Naive thymus-derived CD4-positive, alpha-beta T cell (primary cell): ENCODE measurements around the gene AMOTL2. TPM values are rescaled to one million over a fixed set of nuclear protein-coding genes. Genes with fewer than 3 reads are reported as not detected.

Experiments used
- microRNA-seq: library from miRNA; unstranded; fragments of <30 nt; microRNA quantifications from one replicate; pipeline ENCODE4 v1.2.0, GENCODE V29; 2022; ENCODE audit warnings: borderline microRNAs expressed
- polyA plus RNA-seq, 2 donors: library from polyadenylated mRNA; unstranded; fragments of 300-500 nt; fragmentation: Illumina TruSeq; gene quantifications; one replicate each; pipeline ENCODE4 v1.2.3, GENCODE V29; 2021
- total RNA-seq, 6 experiments: library from RNA in 5 of 6; stranded (reverse) in 5 of 6; gene quantifications; 1 replicate in 5 of 6; 2 replicates in 1 of 6; pipeline ENCODE4 v1.2.3 and lab custom pipeline; 2021 to 2026

AMOTL2 gene
- total and polyA plus RNA-seq, 7 experiments from 2014 or later: 0.10 TPM; not detected in 6

Small RNA genes lying within 50 kb of the gene (microRNA-seq; reads per million reads assigned to microRNA genes)
- not detected for gene MIR6827

Other genes with a start within 250 kb of the AMOTL2 start
- gene RYK, start 123.6 kb downstream of the AMOTL2 start, total RNA-seq: 10 to 100 TPM; 10.7 to 53.5 (median 50.5) TPM
- 10 to 100 TPM in 1 of 2 donors, 1 to 10 TPM in 1; 6.9 to 10.5 TPM for gene RYK, start 123.6 kb downstream of the AMOTL2 start, polyA plus RNA-seq
- 10 to 100 TPM; 21.2 to 36.7 (median 25.0) TPM for gene ANAPC13, start 111.5 kb upstream of the AMOTL2 start, total RNA-seq
- gene ANAPC13, start 111.5 kb upstream of the AMOTL2 start, polyA plus RNA-seq: 100 to 1,000 TPM in 1 of 2 donors, 10 to 100 TPM in 1; 98.8 to 110 TPM
- gene CEP63, start 111.6 kb upstream of the AMOTL2 start, total RNA-seq: 10 to 100 TPM; 21.1 to 42.3 (median 26.4) TPM
- 10 to 100 TPM; 25.2 to 56.3 TPM for gene CEP63, start 111.6 kb upstream of the AMOTL2 start, polyA plus RNA-seq